Stimulated activated CD8-positive, alpha-beta memory T cell treated with anti-CD3 and anti-CD28 coated beads, Interleukin-4, amount 100 ng/mL, for 1 hour (primary cell): Measurements from ENCODE around the gene CST11.

Experiments
- DNase-seq, 2 donors: peaks; one replicate each; pipeline ENCODE4 v3.0.0-alpha.2; 2020; ENCODE audit warnings: low read depth in 2 of 2, low spot score in 1 of 2

The CST11 gene

DNA sequence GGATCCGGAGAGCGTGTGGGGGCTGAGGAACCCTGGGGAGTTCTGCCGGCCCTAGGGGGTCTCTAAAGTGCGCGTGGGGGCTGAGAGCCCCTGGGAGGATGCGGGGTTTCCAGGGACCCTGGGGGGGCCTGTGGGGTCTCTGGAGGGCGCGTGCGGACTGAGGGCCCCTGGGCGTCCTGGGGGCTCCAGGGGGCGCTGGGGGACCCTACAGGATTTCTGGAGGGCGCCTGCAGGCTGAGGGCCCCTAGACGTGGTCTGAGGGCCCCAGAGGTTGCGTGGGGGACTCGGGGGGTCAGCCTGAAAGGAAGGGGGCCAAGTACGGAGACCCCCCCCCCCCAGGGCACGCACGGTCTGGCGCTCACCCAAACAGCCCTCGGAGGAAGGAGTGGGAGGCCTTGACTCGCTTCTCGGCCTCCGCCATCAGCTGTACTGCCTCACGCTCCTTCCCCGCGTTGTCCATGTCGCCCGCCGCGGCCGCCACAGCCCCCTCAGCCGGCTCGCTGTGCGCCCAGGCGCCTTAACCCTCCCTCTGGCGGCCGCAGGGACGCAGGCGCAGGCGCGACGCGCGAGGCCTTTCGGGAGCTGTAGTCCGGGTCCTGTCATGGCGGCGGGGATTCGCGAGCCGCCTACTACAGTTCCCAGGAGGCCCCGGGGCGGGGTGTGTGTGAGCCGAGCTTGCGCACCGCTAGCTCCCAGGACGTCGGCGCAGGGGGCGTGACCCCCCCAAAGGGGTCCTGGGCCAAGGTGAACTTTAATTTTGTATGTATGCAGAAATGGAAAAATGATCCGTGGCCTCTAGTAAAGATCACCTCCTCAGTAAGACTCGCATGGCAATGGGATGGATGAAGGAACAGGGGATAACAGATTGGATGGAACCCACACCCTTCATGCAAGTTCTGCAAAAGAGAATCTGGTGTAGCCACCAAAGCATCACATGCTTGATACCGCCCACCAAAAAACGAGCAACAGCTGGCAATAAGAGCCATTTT, 31.4 kb downstream of the CST11 start, which contains the start of gene NAPB:
Gene NAPB, minus strand, starts transcription at position 546 of the 989 bp plus-strand sequence. Its CDS starts 86 bp downstream, at position 460.
- peak; percentile 77 to 84 for DNase-seq

DNA sequence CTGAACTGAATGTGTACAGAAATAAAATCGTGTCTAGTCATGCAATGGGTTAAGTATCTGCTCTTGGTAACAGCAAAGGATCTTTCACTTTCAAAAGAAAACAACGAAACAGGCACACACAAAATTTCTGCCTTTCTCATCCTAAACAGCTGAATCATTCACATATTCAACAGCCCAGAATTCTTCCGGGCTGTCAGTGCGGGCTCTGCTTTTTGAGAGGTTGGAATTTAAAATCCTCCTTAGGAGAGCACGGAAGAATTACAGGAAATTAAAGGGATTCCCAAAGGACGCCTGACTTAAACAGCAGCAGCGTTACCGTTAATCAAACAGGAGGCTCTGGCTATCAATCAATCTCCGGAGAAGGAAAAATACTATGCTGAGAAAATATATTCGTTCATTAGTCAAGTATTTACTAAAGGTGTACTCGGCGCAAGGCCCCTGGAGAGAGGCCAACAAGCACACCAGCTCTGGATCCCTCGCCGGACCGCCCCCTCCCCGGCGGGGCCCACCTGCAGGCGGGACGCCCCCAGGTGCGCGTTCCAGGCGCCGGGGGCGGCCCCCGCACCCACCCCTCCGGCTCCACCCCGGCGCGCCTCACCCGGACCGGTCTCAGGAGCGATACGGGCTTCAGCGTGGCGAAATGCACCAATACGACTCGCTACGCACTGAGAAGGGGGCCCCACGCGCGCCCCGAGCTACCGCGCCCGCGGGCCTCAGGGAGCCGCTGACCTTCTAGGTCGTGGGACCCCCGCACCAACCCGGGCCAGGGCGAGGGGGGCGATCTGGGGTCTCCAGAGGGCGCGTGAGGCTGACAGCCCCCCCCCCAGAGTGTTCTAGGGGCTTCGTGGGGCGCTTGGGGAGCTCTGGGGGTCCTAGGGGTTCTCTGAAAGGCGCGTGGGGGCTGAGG, 32.4 kb downstream of the CST11 start:
- DNase-seq, result peak in 1 of 2 donors; percentile 16

DNA sequence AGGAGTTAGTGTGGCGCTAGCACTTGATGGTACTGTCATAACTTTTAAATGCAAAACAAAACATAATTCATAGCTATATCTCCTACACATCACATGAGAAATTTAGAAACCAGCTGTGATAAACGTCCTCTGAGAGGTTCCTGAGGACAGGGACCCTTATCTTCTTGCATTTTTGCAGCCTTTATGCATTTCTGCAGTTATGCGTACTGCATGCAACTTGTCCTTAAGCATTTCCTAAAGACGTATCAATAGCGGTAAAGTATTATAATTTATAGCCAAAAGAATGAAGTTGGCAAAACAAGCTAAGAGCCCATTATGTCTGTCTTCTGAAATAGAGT, 33.0 kb downstream of the CST11 start:
- no peak for DNase-seq

DNA sequence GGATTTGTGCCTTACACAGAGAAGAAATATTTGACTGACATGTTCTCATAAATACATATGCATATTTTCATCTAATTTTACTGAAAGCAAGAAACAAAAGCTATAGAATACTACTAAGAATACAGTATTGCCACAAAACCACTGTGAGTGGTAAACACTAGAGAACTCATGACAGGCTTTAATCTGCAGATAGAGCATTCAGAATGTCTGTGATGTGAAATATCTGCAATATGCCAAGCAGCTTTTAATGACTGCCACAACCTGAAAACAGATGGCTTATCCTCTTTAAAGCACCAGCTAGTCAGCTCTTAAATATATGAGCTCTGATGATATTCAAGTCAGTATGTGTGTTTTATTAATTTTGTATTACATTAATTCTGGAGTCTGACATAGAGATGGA, 34.8 kb downstream of the CST11 start:
- DNase-seq, result no peak

DNA sequence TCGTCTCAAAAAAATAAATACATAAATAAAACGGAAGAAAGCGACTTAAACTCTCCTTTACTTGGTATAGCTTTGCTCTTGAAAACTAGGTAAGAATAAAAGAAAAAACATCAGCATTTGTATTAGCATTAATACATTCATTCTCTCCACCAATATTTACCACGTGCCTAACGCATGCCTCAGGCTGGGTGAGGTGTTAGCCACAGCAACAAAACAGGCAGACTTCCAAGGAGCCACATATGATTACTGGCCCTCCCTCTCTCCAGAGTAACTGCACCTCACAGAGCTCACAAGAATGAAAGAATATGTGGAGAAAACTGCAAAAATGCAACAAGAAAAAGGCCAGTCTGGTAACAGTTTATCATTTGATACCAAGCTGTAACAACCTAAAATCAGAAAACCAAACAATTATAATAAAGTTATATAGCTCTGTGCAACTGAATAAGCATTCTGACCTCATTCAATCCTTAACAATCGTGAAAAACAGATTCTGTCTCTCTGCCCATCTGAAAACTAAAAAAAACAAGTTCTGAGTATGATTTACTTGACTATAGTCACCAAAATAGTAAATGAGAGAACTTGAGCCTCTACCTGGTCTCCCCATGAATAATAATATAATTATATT, 36.6 kb downstream of the CST11 start:
- DNase-seq, result no peak

DNA sequence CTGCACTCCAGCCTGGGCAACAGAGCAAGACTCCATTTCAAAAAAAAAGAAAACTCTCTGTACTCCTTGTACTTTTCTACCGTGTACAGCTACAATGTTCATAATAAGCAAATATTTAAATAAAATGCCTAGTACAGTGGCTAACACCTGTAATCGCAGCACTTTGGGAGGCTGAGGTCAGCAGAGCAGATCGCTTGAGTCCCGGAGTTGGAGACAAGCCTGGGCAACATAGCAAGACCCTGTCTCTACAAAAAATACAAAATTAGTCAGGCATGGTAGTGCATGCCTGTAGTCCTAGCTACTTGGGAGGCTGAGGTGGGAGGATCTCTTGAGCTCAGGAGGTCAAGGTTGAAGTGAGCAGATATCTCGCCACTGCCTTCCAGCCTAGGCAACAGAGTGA, 37.1 kb downstream of the CST11 start:
- no peak for DNase-seq

DNA sequence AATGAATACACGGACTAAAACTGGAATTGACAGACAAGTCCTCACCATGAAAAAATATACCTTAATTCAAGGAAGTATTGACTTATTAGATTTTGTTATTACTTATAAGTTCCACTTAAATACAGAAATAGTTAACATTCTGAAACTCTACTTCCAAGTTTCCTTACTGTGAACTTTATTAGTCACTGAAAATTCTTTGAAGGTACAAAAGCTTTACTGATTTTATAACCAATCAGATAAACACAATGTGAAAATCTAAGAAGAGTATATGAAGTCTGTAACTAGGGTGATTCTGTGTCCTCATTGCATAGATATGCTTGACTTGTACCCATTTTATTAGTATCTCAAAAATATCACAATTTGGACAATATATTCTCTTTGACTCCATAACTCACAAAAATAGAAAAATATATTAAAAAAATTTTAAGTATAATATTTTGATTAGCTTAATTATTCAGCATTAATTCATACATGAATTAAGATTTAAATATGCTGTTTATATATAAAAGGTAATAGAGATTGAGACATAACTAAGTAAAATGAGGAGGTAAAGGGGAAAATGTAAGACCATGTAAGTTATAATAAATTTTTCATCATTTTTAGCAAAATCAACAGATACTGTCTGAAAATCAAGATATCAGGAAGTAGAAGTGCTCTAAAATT, 38.0 kb downstream of the CST11 start:
- DNase-seq, result no peak

DNA sequence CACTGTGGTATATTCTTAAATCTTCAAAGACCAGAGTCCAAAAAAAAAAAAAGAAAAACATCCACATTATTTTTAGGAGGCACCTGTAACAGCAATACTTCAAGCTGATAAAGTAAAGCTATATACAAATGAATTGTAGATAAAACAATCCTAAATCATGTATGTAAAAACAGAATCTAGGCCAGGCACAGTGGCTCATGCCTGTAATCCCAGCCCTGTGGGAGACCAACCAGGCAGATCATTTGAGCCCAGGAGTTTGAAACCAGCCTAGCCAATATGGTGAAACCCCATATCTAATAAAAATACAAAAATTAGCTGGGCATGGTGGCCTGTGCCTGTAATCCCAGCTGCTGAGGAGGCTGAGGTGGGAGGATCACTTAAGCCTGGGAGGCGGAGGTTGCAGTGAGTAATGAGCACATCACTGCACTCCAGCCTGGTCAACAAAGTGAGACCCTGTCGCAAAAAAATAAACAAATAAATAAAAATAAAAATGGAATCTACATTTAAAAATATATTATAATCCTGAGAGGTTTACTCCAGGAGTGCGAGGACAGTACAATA, 38.7 kb downstream of the CST11 start:
- no peak for DNase-seq

DNA sequence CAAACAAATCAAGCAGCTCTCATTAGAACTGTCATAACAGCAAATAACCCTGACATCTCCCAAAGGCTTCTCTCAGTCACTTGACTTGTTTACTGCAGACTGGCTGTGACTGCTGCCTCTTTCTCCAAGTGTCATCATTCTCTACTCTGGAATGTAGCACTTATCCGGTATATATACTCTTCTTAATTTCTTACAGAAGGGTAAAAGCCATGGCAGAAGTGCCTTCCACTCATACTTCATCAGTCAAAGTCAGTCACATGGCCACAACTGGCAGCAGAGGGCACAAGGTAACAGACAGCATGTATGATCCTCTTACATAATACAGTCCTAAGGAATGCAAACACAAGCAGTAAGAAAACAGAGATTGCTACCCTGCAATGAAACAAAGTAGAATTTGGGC, 40.6 kb downstream of the CST11 start:
- no peak for DNase-seq

DNA sequence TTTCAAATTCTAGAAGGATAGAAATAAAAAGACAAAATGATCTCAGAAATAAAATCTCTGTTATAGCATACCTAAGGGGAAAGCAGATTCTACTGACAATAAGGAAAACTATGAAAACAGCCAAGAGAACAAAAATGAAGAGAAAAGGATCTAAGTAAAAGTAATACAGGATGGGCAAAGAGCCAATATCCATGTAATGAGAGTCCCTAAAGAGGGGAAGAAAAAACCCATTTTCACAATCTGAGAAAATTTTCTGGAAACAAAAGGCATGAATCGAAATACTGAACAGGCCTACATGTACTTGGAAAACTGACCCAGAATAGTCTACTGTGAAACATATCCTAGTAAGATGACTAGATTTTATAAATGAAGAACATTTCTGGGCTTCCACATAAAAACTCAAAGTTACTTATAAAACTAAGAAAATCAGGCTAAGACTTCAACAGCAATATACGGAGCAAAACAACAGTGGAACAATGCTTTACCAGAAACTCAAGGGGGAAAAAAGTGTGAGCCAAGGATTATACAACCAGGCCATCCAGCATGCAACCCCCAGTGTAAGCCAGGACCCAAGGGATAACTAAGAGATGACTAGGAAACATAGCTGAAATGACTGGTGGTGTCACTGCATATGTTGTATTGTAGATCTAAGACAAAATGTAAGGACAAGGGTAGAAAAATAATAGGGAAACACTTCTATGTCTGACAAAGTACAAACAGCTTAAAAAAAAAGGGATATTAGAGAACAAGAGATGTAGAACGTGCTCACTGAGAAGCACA, 41.6 kb downstream of the CST11 start:
- DNase-seq, result no peak

DNA sequence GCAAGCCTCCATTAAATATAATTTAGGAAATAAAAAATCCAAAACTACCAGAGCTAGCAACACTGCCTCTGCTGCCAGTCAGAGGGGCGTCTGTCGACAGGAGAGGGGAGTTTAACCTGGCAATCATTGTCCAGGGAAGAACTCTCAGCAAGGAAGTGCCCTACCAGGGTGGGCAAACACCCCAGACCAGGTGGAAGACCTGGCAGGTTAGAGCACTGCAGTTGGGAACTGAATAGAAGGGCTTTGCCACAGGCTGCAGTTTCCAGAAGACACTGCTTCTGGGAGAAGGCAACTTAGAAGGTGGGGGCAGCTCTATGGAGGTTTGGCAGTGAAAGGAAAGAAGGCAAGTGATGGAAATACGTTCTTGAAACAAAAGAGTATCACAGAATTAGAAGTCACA, 42.9 kb downstream of the CST11 start:
- DNase-seq, result no peak

DNA sequence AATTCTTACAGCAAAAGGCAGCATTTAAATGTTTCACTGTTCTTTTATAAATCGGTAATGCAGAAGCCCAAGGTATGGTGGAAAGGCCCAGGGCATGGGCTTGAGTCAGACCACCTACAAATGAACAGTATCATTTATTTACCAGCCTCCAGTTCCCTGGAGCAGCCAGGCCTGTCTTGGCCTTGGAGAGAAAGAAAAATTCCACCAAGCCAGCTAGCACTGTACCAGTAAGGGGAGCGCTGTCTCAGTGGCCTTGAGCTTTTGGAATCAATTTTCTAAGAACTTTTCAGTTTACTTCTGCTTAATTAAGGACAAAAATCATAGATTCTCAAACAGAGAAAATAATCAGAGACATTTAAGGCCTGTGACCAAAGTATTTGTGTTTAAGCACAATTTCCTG, 43.7 kb downstream of the CST11 start:
- DNase-seq, result no peak

DNA sequence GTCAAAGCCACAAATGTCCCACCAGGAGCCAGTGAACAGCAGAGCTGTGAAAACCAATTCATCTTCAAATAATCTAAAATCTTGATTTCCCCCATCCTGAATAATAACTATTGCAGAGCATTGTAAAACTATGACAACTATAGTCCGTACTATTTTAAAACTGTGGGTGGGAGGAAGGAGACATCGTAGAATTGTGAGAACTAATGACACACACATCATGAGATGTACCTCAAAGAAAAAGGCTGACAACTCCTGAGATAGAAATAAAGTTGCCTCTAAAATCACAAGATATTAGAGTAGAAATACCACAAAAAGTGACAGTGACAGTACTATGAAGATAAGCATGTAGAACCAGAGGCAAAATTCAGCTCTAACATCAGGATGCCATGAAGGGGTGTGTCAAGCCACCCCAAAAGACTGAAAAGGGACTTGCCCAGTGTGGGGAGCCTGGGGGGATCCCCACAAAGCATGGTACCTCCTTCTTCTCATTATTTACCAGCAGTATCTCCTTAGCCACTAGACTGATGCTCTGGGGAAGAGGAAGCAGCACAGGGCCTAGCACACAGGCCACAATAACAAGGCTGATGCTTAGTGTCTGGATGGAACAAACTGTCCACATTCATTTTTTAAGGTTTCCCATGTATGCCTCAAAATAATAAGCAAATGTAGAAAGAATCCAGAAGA, 44.8 kb downstream of the CST11 start:
- DNase-seq, result no peak

DNA sequence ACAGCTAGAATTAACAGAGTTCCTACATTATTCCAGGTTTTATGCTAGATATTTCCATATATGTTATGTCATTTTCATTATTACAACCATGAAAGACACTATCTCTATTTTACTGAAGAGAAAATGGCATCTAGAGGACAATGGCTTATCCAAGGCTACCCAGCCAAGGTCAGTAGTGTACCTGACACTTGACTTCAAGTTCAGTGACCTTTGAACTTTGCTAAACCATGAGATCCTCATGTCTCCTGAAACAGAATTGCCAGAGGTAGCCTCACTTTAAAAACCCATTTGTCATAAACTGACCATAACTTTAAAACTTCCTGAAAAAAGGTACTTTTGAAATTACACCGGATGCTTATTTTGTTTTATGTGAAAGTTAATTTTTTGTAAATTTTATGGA, 45.8 kb downstream of the CST11 start:
- DNase-seq, result no peak

DNA sequence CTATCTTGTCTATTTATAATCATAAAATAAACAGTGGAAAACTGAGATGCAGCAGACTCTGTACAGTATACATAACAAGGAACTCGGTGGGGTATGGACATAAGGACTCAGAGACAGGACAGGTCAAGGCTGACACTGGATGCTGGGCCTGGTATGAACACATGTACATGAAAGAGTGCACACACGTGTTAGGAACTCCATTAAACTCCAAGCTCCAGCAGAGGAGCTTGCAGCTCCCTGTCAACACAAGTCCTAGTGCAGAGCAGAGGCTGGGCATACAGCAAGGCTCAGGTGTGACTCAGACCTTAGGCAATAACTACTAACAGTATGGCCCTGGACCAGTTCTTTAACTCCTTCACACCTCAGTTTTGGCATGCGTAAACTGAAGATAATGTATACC, 48.5 kb downstream of the CST11 start:
- DNase-seq, result no peak

DNA sequence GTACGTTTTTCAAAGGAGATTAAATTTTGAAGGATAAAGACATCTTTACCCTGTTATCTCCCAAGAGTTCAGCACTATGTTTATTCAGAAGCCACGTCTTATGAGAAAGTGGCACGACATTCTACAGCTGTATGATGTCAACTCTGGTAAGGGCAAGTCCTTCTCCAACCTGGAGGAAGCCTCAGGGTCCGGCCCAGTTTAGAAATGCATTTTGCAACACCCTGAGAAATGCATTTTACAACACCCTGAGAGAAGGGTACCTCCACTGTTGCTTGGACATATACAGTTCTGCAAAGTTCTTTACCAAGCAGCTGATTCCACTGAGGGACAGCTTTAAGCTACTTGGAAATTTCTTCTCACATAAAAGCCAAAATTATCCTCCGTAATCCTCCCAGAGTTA, 48.9 kb downstream of the CST11 start:
- no peak for DNase-seq

DNA sequence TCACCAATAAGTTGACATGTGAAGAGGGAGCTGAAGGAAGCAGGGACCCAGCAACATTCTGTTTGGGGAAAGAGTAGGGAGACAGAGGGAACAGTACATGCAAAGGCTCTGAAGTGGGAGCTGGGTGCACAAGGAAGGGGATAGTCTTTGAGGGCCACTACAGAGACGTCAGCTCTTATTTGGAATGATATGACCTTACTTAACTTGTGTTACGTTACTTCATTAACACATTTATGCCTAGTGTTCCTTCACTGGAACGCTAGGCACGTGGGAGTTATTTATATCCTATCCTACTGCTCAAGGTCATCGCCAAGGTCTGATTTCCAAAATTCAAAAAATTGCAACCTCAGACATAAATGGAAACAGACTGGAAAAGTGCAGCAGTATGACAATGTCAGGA, 51.6 kb downstream of the CST11 start:
- DNase-seq, result no peak
